Thyroid gland (tissue), 4 donors: Measurements from ENCODE around the gene RIMBP2.

Source experiments
- CTCF ChIP-seq, 6 experiments: fragments of 200-600 bp in 3 of 6; fragments of 450-650 bp in 3 of 6; sonication (generic) in 3 of 6; IDR thresholded peaks; one replicate each; pipeline ENCODE4 v1.5.1; 2016 to 2019; ENCODE audit warnings: antibody characterized with exemption in 6 of 6, mild to moderate bottlenecking in 2 of 6, inconsistent platforms in 1 of 6, moderate library complexity in 1 of 6
- POLR2A ChIP-seq, 2 donors: fragments of 450-650 bp; IDR thresholded peaks; one replicate each; pipeline ENCODE4 v1.6.1; 2017; ENCODE audit warnings: antibody characterized with exemption in 2 of 2, mild to moderate bottlenecking in 2 of 2, moderate library complexity in 1 of 2

GRCh38 chr12:130613831-130614529, 102.1 kb downstream of the RIMBP2 start:
- TF ChIP-seq POLR2A (IDR thresholded peaks at IDR 0.05) = no peak
- TF ChIP-seq CTCF (IDR thresholded peaks at IDR 0.05) = no peak
